ENCODE results near the gene PLBD1.

Gene PLBD1

DNA sequence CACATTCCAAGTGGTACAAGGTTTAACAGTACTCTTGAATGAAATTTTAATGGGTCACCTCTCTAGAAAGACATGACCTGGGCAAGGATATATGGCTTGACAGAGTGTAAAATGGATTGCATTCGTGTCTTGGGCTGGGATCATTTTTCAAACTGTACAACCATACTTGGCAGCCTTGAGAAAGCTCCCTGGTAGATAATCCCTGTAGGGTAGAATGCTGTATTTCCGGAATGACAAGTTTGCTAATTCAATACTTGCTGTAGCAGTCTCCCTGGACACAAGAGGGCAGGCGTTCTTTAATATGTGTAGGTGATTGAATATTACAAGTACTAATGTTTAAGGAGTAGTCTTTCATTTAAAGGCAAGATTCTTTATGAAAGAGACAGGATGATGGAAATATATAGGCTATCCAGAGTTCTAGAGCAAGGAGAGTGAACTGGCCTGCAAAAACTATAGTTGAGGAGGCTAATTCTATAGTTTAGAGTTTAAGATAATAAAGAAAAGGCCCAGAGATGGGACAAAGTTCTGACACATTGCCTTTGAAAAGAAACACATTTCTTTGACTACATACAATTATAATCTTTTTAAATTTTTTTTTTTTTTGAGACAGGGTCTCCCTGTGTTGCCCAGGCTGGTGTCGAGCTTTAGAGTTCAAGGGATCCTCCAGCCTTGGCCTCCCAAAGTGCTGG, 53.4 kb downstream of the PLBD1 start:
- no peak overlapping the region for H3K4me3 ChIP-seq (ENCODE audit: low read depth, low read length)
- TF ChIP-seq MYC (IDR thresholded peaks at IDR 0.05; ENCODE audit: low read depth, low read length) (no peak), POLR2A (IDR thresholded peaks at IDR 0.05; ENCODE audit: extremely low read depth, insufficient read length) (no peak), MAX (IDR thresholded peaks at IDR 0.05; ENCODE audit: low read depth, low read length) (no peak)
- TF ChIP-seq, protein P1, sequence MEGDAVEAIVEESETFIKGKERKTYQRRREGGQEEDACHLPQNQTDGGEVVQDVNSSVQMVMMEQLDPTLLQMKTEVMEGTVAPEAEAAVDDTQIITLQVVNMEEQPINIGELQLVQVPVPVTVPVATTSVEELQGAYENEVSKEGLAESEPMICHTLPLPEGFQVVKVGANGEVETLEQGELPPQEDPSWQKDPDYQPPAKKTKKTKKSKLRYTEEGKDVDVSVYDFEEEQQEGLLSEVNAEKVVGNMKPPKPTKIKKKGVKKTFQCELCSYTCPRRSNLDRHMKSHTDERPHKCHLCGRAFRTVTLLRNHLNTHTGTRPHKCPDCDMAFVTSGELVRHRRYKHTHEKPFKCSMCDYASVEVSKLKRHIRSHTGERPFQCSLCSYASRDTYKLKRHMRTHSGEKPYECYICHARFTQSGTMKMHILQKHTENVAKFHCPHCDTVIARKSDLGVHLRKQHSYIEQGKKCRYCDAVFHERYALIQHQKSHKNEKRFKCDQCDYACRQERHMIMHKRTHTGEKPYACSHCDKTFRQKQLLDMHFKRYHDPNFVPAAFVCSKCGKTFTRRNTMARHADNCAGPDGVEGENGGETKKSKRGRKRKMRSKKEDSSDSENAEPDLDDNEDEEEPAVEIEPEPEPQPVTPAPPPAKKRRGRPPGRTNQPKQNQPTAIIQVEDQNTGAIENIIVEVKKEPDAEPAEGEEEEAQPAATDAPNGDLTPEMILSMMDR (IDR thresholded peaks at IDR 0.05; ENCODE audit: low read depth, low read length) = peak; percentile 6
- DNase-seq (ENCODE audit: low read depth) = peak; percentile 28

DNA sequence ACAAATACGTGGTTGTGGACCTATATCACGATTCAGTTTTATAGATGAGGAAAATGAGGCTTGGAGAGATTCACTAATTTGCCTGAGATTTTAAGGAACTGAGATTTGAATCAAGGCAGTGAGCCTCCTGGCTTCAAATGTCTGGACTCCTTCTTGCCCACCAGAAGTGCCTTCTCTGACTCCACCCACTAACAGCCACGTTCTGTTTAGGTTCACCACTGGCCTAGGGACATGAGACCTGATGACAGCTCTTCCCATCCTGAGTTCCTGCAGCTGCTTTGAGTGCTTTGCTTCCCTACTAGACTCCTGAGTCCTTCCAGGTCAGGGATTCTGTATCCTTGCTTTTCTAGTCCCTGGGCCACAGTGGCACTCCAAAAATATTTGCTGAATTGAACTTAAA, 57.1 kb downstream of the PLBD1 start:
- TF ChIP-seq POLR2A (IDR thresholded peaks at IDR 0.05; ENCODE audit: extremely low read depth, insufficient read length) (no peak), MAX (IDR thresholded peaks at IDR 0.05; ENCODE audit: low read depth, low read length) (no peak), MYC (IDR thresholded peaks at IDR 0.05; ENCODE audit: low read depth, low read length) (no peak)
- TF ChIP-seq, protein P1 (IDR thresholded peaks at IDR 0.05; ENCODE audit: low read depth, low read length) = no peak
- no peak for DNase-seq (ENCODE audit: low read depth)
- no peak overlapping the region for H3K4me3 ChIP-seq (ENCODE audit: low read depth, low read length)

GRCh38 chr12:14505626-14506596, 61.8 kb downstream of the PLBD1 start:
- no peak for TF ChIP-seq POLR2A (IDR thresholded peaks at IDR 0.05; ENCODE audit: extremely low read depth, insufficient read length)
- no peak for DNase-seq (ENCODE audit: low read depth)
- H3K4me3 ChIP-seq (ENCODE audit: low read depth, low read length) = no peak overlapping the region

DNA sequence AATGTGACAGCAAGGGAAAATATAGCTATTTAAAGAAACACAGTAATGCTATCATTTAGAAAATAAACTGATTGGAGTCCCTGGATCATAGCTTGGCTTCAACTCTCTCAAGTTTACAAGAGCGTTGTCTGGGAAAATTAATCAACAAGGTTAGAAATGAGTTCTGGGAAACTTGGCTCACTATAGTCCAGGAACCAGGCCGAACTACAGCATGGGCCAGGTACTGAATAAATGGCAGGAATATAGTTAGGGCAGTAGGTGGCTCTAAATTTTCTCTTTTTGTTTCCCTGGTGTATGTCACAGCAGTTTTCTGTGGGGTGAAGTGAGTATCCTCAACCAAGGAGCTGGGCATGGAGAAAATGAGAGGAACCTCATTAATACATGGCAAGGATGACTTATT, 72.4 kb downstream of the PLBD1 start:
- no peak for TF ChIP-seq POLR2A (IDR thresholded peaks at IDR 0.05; ENCODE audit: extremely low read depth, insufficient read length)
- no peak for TF ChIP-seq MAX (IDR thresholded peaks at IDR 0.05; ENCODE audit: low read depth, low read length)
- TF ChIP-seq, protein P1 (IDR thresholded peaks at IDR 0.05; ENCODE audit: low read depth, low read length) = no peak
- TF ChIP-seq MYC (IDR thresholded peaks at IDR 0.05; ENCODE audit: low read depth, low read length) = no peak
- H3K4me3 ChIP-seq (ENCODE audit: low read depth, low read length) = no peak overlapping the region
- no peak for DNase-seq (ENCODE audit: low read depth)

- DNase-seq (ENCODE audit: low read depth) = no peak
- TF ChIP-seq MYC (IDR thresholded peaks at IDR 0.05; ENCODE audit: low read depth, low read length) (no peak), MAX (IDR thresholded peaks at IDR 0.05; ENCODE audit: low read depth, low read length) (no peak), POLR2A (IDR thresholded peaks at IDR 0.05; ENCODE audit: extremely low read depth, insufficient read length) (no peak)
- TF ChIP-seq, protein P1 (IDR thresholded peaks at IDR 0.05; ENCODE audit: low read depth, low read length) = no peak
- no peak overlapping the region for H3K4me3 ChIP-seq (ENCODE audit: low read depth, low read length)
These were observed 84.8 kb downstream of the PLBD1 start for GRCh38 chr12:14482886-14483285.

DNA sequence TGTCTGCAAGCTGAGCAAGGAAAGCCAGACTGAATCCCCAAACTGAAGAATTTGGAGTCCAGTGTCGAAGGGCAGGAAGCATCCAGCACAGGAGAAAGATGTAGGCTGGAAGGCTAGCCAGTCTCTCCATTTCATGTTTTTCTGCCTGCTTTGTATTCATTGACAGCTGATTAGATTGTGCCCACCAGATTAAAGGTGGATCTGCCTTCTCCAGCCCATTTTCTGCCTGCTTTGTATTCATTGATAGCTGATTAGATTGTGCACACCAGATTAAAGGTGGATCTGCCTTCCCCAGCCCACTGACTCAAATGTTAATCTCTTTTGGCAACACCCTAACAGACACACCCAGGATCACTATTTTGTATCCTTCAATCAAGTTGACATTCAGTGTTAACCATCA, 85.3 kb downstream of the PLBD1 start:
- TF ChIP-seq POLR2A (IDR thresholded peaks at IDR 0.05; ENCODE audit: extremely low read depth, insufficient read length) (no peak), MYC (IDR thresholded peaks at IDR 0.05; ENCODE audit: low read depth, low read length) (no peak), MAX (IDR thresholded peaks at IDR 0.05; ENCODE audit: low read depth, low read length) (no peak)
- TF ChIP-seq, protein P1 (IDR thresholded peaks at IDR 0.05; ENCODE audit: low read depth, low read length) = no peak
- no peak overlapping the region for H3K4me3 ChIP-seq (ENCODE audit: low read depth, low read length)
- DNase-seq (ENCODE audit: low read depth) = no peak

Measured in NB4 (cell line).